ENCODE measurements around the gene CNTROB. TPM values are rescaled to one million over a fixed set of nuclear protein-coding genes. Genes with fewer than 3 reads are reported as not detected.

The CNTROB gene
- total RNA-seq, 8 experiments from 2014 or later: 19.3 to 40.7 (median 31.7) TPM

- in situ Hi-C loops (cut with MboI; ENCODE audit: low pct_unique_long_range_greater_than_20kb in 2 of 9, low sequenced_read_pairs in 9 of 9, unreplicated experiment in 9 of 9): no loop called here
- peaks cover 20 to 22% of the 10 kb centered on the region in 2 donors for H3K4me1 ChIP-seq (replicated peaks in 1 of 2)
- peak in 5 of 8 experiments; percentile 2 to 36 (median 15) for ATAC-seq (replicated peaks in 6 of 8)
- peak overlapping the region in 1 of 5 donors; percentile 96 for H3K4me3 ChIP-seq
- peak overlapping the region; percentile 81 to 82 for H3K27ac ChIP-seq
- 10 to 84% (median 44%) methylated on average over 2 to 9 of the region's 11 CpGs; no CpG with 5 or more reads in 3 of the 10 experiments for WGBS, 10 experiments
These were observed 42.6 kb upstream of the CNTROB start for GRCh38 chr17:7889166-7889955.

GRCh38 chr17:7893187-7893880 is 38.7 kb upstream of the CNTROB start:
- Histone ChIP-seq H3K4me3 (no peak overlapping the region), H3K27ac (no peak overlapping the region), H3K4me1 (replicated peaks in 1 of 2) (peaks cover 17 to 18% of the 10 kb centered on the region in 2 donors)
- in situ Hi-C loops (cut with MboI; ENCODE audit: low pct_unique_long_range_greater_than_20kb in 2 of 9, low sequenced_read_pairs in 9 of 9, unreplicated experiment in 9 of 9): no loop called here
- WGBS, 10 experiments: 67 to 100% (median 83%) methylated on average over 1 to 6 of the region's 15 CpGs; no CpG with 5 or more reads in 1 of the 10 experiments
- no peak for ATAC-seq (replicated peaks in 6 of 8)

- 73 to 100% (median 91%) methylated on average over 1 to 4 of the region's 9 CpGs; no CpG with 5 or more reads in 4 of the 10 experiments for WGBS, 10 experiments
These were observed 37.8 kb upstream of the CNTROB start for GRCh38 chr17:7894226-7894625.

GRCh38 chr17:7894866-7895265 is 37.1 kb upstream of the CNTROB start:
- peaks cover 2% of the 10 kb centered on the region in 2 donors for H3K4me1 ChIP-seq (replicated peaks in 1 of 2)
- WGBS, 10 experiments: 93 to 100% (median 100%) methylated on average over 2 to 5 of the region's 8 CpGs; no CpG with 5 or more reads in 7 of the 10 experiments
- in situ Hi-C loops (cut with MboI; ENCODE audit: low pct_unique_long_range_greater_than_20kb in 2 of 9, low sequenced_read_pairs in 9 of 9, unreplicated experiment in 9 of 9): no loop called here
- H3K4me3 ChIP-seq: no peak overlapping the region
- no peak for ATAC-seq (replicated peaks in 6 of 8)
- H3K27ac ChIP-seq: no peak overlapping the region

More at GRCh38 chr17:7894226-7894625, 37.8 kb upstream of the CNTROB start:
- no peak for ATAC-seq (replicated peaks in 6 of 8)
- in situ Hi-C loops (cut with MboI; ENCODE audit: low pct_unique_long_range_greater_than_20kb in 2 of 9, low sequenced_read_pairs in 9 of 9, unreplicated experiment in 9 of 9): no loop called here
- no peak overlapping the region for H3K27ac ChIP-seq
- no peak overlapping the region for H3K4me3 ChIP-seq
- H3K4me1 ChIP-seq (replicated peaks in 1 of 2): peaks cover 8 to 9% of the 10 kb centered on the region in 2 donors

- Histone ChIP-seq H3K4me3 (no peak overlapping the region), H3K27ac (no peak overlapping the region), H3K4me1 (replicated peaks in 1 of 2) (no peaks in the 10 kb centered on the region)
- WGBS, 10 experiments: 80 to 100% (median 94%) methylated on average over 2 to 11 of the region's 13 CpGs; no CpG with 5 or more reads in 2 of the 10 experiments
- in situ Hi-C loops (cut with MboI; ENCODE audit: low pct_unique_long_range_greater_than_20kb in 2 of 9, low sequenced_read_pairs in 9 of 9, unreplicated experiment in 9 of 9): no loop called here
- no peak for ATAC-seq (replicated peaks in 6 of 8)
These were observed 34.9 kb upstream of the CNTROB start for GRCh38 chr17:7897090-7897489.

- 49 to 90% (median 75%) methylated on average over 2 to 6 of the region's 6 CpGs for WGBS, 10 experiments
- Histone ChIP-seq H3K27ac (no peak overlapping the region), H3K4me3 (no peak overlapping the region), H3K4me1 (replicated peaks in 1 of 2) (no peaks in the 10 kb centered on the region)
- peak in 7 of 8 experiments; percentile 32 to 96 (median 69) for ATAC-seq (replicated peaks in 6 of 8)
- in situ Hi-C loops (cut with MboI; ENCODE audit: low pct_unique_long_range_greater_than_20kb in 2 of 9, low sequenced_read_pairs in 9 of 9, unreplicated experiment in 9 of 9): no loop called here
These were observed 34.2 kb upstream of the CNTROB start for GRCh38 chr17:7897773-7898172.

- in situ Hi-C loops (cut with MboI; ENCODE audit: low pct_unique_long_range_greater_than_20kb in 2 of 9, low sequenced_read_pairs in 9 of 9, unreplicated experiment in 9 of 9): no loop called here
- 32 to 100% (median 74%) methylated on average over 1 to 13 of the region's 22 CpGs; no CpG with 5 or more reads in 1 of the 10 experiments for WGBS, 10 experiments
- ATAC-seq (replicated peaks in 6 of 8): no peak
- Histone ChIP-seq H3K27ac (no peak overlapping the region), H3K4me1 (replicated peaks in 1 of 2) (no peaks in the 10 kb centered on the region), H3K4me3 (no peak overlapping the region)
These were observed 28.6 kb upstream of the CNTROB start for GRCh38 chr17:7903154-7904103.

- H3K27ac ChIP-seq: no peak overlapping the region
- no peak overlapping the region for H3K4me3 ChIP-seq
- ATAC-seq (replicated peaks in 6 of 8): peak in 1 of 8 experiments; percentile 9
- no CpG with 5 or more reads among the region's 29 CpGs for WGBS, 10 experiments
- in situ Hi-C loops (cut with MboI; ENCODE audit: low pct_unique_long_range_greater_than_20kb in 2 of 9, low sequenced_read_pairs in 9 of 9, unreplicated experiment in 9 of 9): no loop called here
- H3K4me1 ChIP-seq (replicated peaks in 1 of 2): no peaks in the 10 kb centered on the region
These were observed 22.9 kb upstream of the CNTROB start for GRCh38 chr17:7909089-7909488.

- in situ Hi-C loops (cut with MboI; ENCODE audit: low pct_unique_long_range_greater_than_20kb in 2 of 9, low sequenced_read_pairs in 9 of 9, unreplicated experiment in 9 of 9): no loop called here
- no peak overlapping the region for H3K27ac ChIP-seq
- 50 to 96% (median 92%) methylated on average over 1 to 14 of the region's 15 CpGs for WGBS, 10 experiments
- ATAC-seq (replicated peaks in 6 of 8): no peak
- no peak overlapping the region for H3K4me3 ChIP-seq
- peaks cover 6 to 8% of the 10 kb centered on the region in 2 donors for H3K4me1 ChIP-seq (replicated peaks in 1 of 2)
These were observed 21.7 kb upstream of the CNTROB start for GRCh38 chr17:7910281-7910680.

GRCh38 chr17:7910711-7911110 is 21.3 kb upstream of the CNTROB start:
- in situ Hi-C loops (cut with MboI; ENCODE audit: low pct_unique_long_range_greater_than_20kb in 2 of 9, low sequenced_read_pairs in 9 of 9, unreplicated experiment in 9 of 9): no loop called here
- no peak overlapping the region for H3K4me3 ChIP-seq
- no peak overlapping the region for H3K27ac ChIP-seq
- ATAC-seq (replicated peaks in 6 of 8): no peak
- peaks cover 6 to 8% of the 10 kb centered on the region in 2 donors for H3K4me1 ChIP-seq (replicated peaks in 1 of 2)
- WGBS, 10 experiments: 83 to 100% (median 93%) methylated on average over 1 to 13 of the region's 13 CpGs; no CpG with 5 or more reads in 4 of the 10 experiments

GRCh38 chr17:7911116-7911515 is 20.9 kb upstream of the CNTROB start:
- WGBS, 10 experiments: 65 to 96% (median 78%) methylated on average over 3 to 7 of the region's 9 CpGs; no CpG with 5 or more reads in 5 of the 10 experiments
- Histone ChIP-seq H3K4me3 (no peak overlapping the region), H3K27ac (no peak overlapping the region), H3K4me1 (replicated peaks in 1 of 2) (peaks cover 6 to 9% of the 10 kb centered on the region in 2 donors)
- no peak for ATAC-seq (replicated peaks in 6 of 8)
- in situ Hi-C loops (cut with MboI; ENCODE audit: low pct_unique_long_range_greater_than_20kb in 2 of 9, low sequenced_read_pairs in 9 of 9, unreplicated experiment in 9 of 9): no loop called here

- ATAC-seq (replicated peaks in 6 of 8): peak in 2 of 8 experiments; percentile 1 to 3
- Histone ChIP-seq H3K27ac (no peak overlapping the region), H3K4me3 (no peak overlapping the region), H3K4me1 (replicated peaks in 1 of 2) (peaks cover 12 to 17% of the 10 kb centered on the region in 2 donors)
- WGBS, 10 experiments: 10 to 50% (median 29%) methylated on average over 1 to 3 of the region's 3 CpGs; no CpG with 5 or more reads in 4 of the 10 experiments
- in situ Hi-C loops (cut with MboI; ENCODE audit: low pct_unique_long_range_greater_than_20kb in 2 of 9, low sequenced_read_pairs in 9 of 9, unreplicated experiment in 9 of 9): no loop called here
These were observed 19.0 kb upstream of the CNTROB start for GRCh38 chr17:7912927-7913524.
